ENCODE data around the gene IRF4.

GRCh38 chr6:386688-387266 is 4.8 kb upstream of the IRF4 start:
- TF ChIP-seq POLR2A (IDR thresholded peaks at IDR 0.05) (no peak), CTCF (IDR thresholded peaks at IDR 0.05) (no peak)

Data from testis (tissue), 2 donors.